HCT116 (cell line): Measurements from ENCODE around the gene DNASE2B. TPM values are rescaled to one million over a fixed set of nuclear protein-coding genes. Genes with fewer than 3 reads are reported as not detected.

Experiments used
- ATAC-seq: fragments of 200-7000 bp; cut with Tn5 transposase; 2 replicates; pipeline ENCODE4 v1.9.1; 2020; ENCODE audit warnings: mild to moderate bottlenecking, moderate library complexity
- BruUV-seq: library from RNA; stranded (reverse); fragments of 400-500 nt; replicated peaks from 2 replicates; lab custom pipeline; 2021; lab: Mats Ljungman, UMichigan
- CTCF ChIA-PET: fragments of 300-600 bp; sonication (Branson Sonifier 250); formaldehyde crosslinking; loops from one replicate; lab custom pipeline; 2021; ENCODE audit warnings: antibody characterized with exemption; lab: Charles Lee
- POLR2A ChIA-PET: fragments of 300-600, 350-600 bp; sonication (Branson Sonifier 250); formaldehyde crosslinking; loops from one replicate; lab custom pipeline; 2021; ENCODE audit warnings: antibody characterized with exemption; lab: Charles Lee
- RAD21 ChIA-PET, 2 experiments: fragments of 300-600 bp; sonication (Branson Sonifier 250); formaldehyde crosslinking; loops; one replicate each; lab custom pipeline; 2023; ENCODE audit warnings: low total read pairs in 2 of 2; ENCODE audit not compliant: uncharacterized antibody in 2 of 2, unreplicated experiment in 2 of 2, low non-redundant PET in 1 of 2; lab: Charles Lee
- DNase-seq: peaks from one replicate; pipeline ENCODE4 v3.0.0-alpha.2; 2010; ENCODE audit warnings: low read depth, low spot score
- H2AFZ ChIP-seq: fragments of 200-600 bp; shearing (Covaris generic), sonication (generic); 2 replicates; pipeline ENCODE4 v1.6.1; 2017; ENCODE audit warnings: low read depth, mixed run types, mixed read lengths, antibody characterized with exemption, low read length; ENCODE audit not compliant: poor library complexity, severe bottlenecking
- H3K27ac ChIP-seq: 2 replicates; pipeline ENCODE4 v1.5.1; 2012; ENCODE audit warnings: low read depth, low read length
- H3K27me3 ChIP-seq: fragments of 200-600 bp; sonication (generic); 2 replicates; pipeline ENCODE4 v1.6.1; 2016; ENCODE audit warnings: mixed run types, low read length, mixed read lengths; ENCODE audit not compliant: insufficient read depth
- H3K36me3 ChIP-seq, 2 experiments: fragments of 200-500 bp in 1 of 2; fragments of 200-600 bp in 1 of 2; sonication (Bioruptor generic) in 1 of 2; sonication (generic) in 1 of 2; 2 replicates each; pipeline versions ENCODE4 v1.5.1 to v1.6.1; 2014 to 2016; ENCODE audit warnings: low read length in 2 of 2, inconsistent platforms in 1 of 2, mixed read lengths in 1 of 2, mixed run types in 1 of 2; ENCODE audit not compliant: insufficient read depth in 2 of 2, control insufficient read depth in 1 of 2
- H3K4me1 ChIP-seq, 2 experiments: fragments of 200-600 bp in 1 of 2; sonication (generic) in 1 of 2; 2 replicates each; pipeline versions ENCODE4 v1.5.1 to v1.6.1; 2012 to 2017; ENCODE audit warnings: low read length in 2 of 2, inconsistent platforms in 1 of 2, mild to moderate bottlenecking in 1 of 2, mixed read lengths in 1 of 2, mixed run types in 1 of 2, moderate library complexity in 1 of 2; ENCODE audit not compliant: insufficient read depth in 2 of 2, control insufficient read depth in 1 of 2
- H3K4me2 ChIP-seq: fragments of 200-600 bp; sonication (generic); 2 replicates; pipeline ENCODE4 v1.6.1; 2017; ENCODE audit warnings: mixed run types, low read length, mixed read lengths
- H3K4me3 ChIP-seq, 2 experiments: fragments of 200-600 bp in 1 of 2; sonication (generic) in 1 of 2; replicated peaks in 1 of 2; 2 replicates each; pipeline ENCODE4 v1.5.1; 2011 to 2016; ENCODE audit warnings: low read length in 2 of 2, control low read depth in 1 of 2, low read depth in 1 of 2, mild to moderate bottlenecking in 1 of 2, mixed read lengths in 1 of 2, mixed run types in 1 of 2
- H3K79me2 ChIP-seq: fragments of 200-600 bp; sonication (generic); 2 replicates; pipeline ENCODE4 v1.6.1; 2017; ENCODE audit warnings: mild to moderate bottlenecking, mixed run types, low read length, moderate library complexity, mixed read lengths; ENCODE audit not compliant: insufficient read depth
- H3K9ac ChIP-seq: fragments of 200-600 bp; sonication (generic); 2 replicates; pipeline ENCODE4 v1.6.1; 2016; ENCODE audit warnings: low read length, mixed read lengths
- H3K9me2 ChIP-seq: fragments of 200-600 bp; sonication (generic), shearing (Covaris generic); 2 replicates; pipeline ENCODE4 v1.6.1; 2017; ENCODE audit warnings: mixed run types, mild to moderate bottlenecking, moderate library complexity; ENCODE audit not compliant: insufficient read depth
- H3K9me3 ChIP-seq, 2 experiments: fragments of 200-500 bp in 1 of 2; fragments of 200-600 bp in 1 of 2; sonication (Bioruptor generic) in 1 of 2; sonication (generic) in 1 of 2; 2 replicates each; pipeline ENCODE4 v1.6.1; 2014 to 2017; ENCODE audit warnings: low read length in 2 of 2, mixed read lengths in 2 of 2, inconsistent platforms in 1 of 2, low read depth in 1 of 2, mild to moderate bottlenecking in 1 of 2, mixed run types in 1 of 2, moderate library complexity in 1 of 2; ENCODE audit not compliant: control insufficient read depth in 1 of 2, insufficient read depth in 1 of 2
- H4K20me1 ChIP-seq: fragments of 200-600 bp; sonication (generic), shearing (Covaris generic); 2 replicates; pipeline ENCODE4 v1.6.1; 2017; ENCODE audit warnings: mixed run types, mild to moderate bottlenecking, moderate library complexity; ENCODE audit not compliant: insufficient read depth
- ATF3 ChIP-seq: IDR thresholded peaks from 2 replicates; pipeline ENCODE4 v1.6.1; 2012
- CEBPB ChIP-seq: IDR thresholded peaks from 2 replicates; pipeline ENCODE4 v1.6.1; 2012; ENCODE audit warnings: low read depth
- CTCF ChIP-seq, 3 experiments: fragments of 200-600 bp in 1 of 3; sonication (generic) in 1 of 3; IDR thresholded peaks in 2 of 3; conservative IDR thresholded peaks in 1 of 3; 2 replicates each; pipeline ENCODE4 v1.5.1; 2012 to 2017; ENCODE audit warnings: low read depth in 2 of 3, low read length in 2 of 3, antibody characterized with exemption in 1 of 3, borderline replicate concordance in 1 of 3, control low read depth in 1 of 3, mild to moderate bottlenecking in 1 of 3, mixed read lengths in 1 of 3, mixed run types in 1 of 3, moderate library complexity in 1 of 3; ENCODE audit not compliant: insufficient read depth in 1 of 3
- EGR1 ChIP-seq: IDR thresholded peaks from 2 replicates; pipeline ENCODE4 v1.6.1; 2012; ENCODE audit warnings: low read depth
- EZH2 ChIP-seq: fragments of 200-600 bp; sonication (generic); IDR thresholded peaks from 2 replicates; pipeline ENCODE4 v1.6.1; 2017; ENCODE audit warnings: antibody characterized with exemption, mixed run types
- EZH2phosphoT487 ChIP-seq: fragments of 200-600 bp; IDR thresholded peaks from 2 replicates; pipeline ENCODE4 v1.6.1; 2018; ENCODE audit warnings: antibody characterized with exemption, borderline replicate concordance
- JUND ChIP-seq: IDR thresholded peaks from 2 replicates; pipeline ENCODE4 v1.6.1; 2012
- MAX ChIP-seq: IDR thresholded peaks from 2 replicates; pipeline ENCODE4 v1.6.1; 2012
- RAD21 ChIP-seq: IDR thresholded peaks from 2 replicates; pipeline ENCODE4 v1.6.1; 2012; ENCODE audit warnings: low read depth, mild to moderate bottlenecking
- REST ChIP-seq: IDR thresholded peaks from 2 replicates; pipeline ENCODE4 v1.6.1; 2012; ENCODE audit warnings: low read depth
- SIN3A ChIP-seq: IDR thresholded peaks from 2 replicates; pipeline ENCODE4 v1.6.1; 2012; ENCODE audit warnings: low read depth
- SP1 ChIP-seq: IDR thresholded peaks from 2 replicates; pipeline ENCODE4 v1.6.1; 2012; ENCODE audit warnings: low read depth
- SRF ChIP-seq: IDR thresholded peaks from 2 replicates; pipeline ENCODE4 v1.6.1; 2012; ENCODE audit warnings: low read depth
- TCF7L2 ChIP-seq: IDR thresholded peaks from 2 replicates; pipeline ENCODE4 v1.7.0; 2011; ENCODE audit warnings: borderline replicate concordance, inconsistent platforms; ENCODE audit not compliant: insufficient read depth, insufficient read length; ENCODE audit errors: extremely low read depth
- ZBTB33 ChIP-seq: IDR thresholded peaks from 2 replicates; pipeline ENCODE4 v1.6.1; 2011; ENCODE audit warnings: mild to moderate bottlenecking, low read length, moderate library complexity; ENCODE audit not compliant: insufficient replicate concordance; ENCODE audit errors: extremely low read depth
- ZNF274 ChIP-seq: fragments of 200-500 bp; sonication (Bioruptor generic); IDR thresholded peaks from 2 replicates; pipeline ENCODE4 v1.6.1; 2014; ENCODE audit warnings: mild to moderate bottlenecking, low read depth, low read length, inconsistent platforms
- intact Hi-C: fragments of 100-400 bp; cut with micrococcal nuclease; formaldehyde crosslinking; loops from 2 replicates; pipeline ENCODE4 v1.10.0; 2022
- total RNA-seq: library from RNA; stranded (reverse); gene quantifications from one replicate; pipeline ENCODE4 v1.2.1, GENCODE V29; 2021; ENCODE audit not compliant: unreplicated experiment

The DNASE2B gene
- total RNA-seq, 1 experiment from 2014 or later, result 0.42 TPM

- CTCF ChIA-PET, result interaction anchor here (0.8 to 4.0 kb wide), 6 partner anchors 9 to 292 kb away, joined by 3 to 29 read pairs (median 3); partner anchors contain the start of gene PRKACB
- intact Hi-C loops, result loop anchor here (1.0 to 5.0 kb wide), 8 partner anchors 69 to 504 kb away; no protein-coding TSS in a partner anchor
- Histone ChIP-seq H3K36me3 (peaks cover 0 to 17% of the 10 kb centered on the region in 2 experiments; a peak in 1 of 4 replicates), H3K9me2 (no peaks in the 10 kb centered on the region), H3K9me3 (peaks cover 0 to 5% of the 10 kb centered on the region in 2 experiments; a peak in 1 of 4 replicates), H3K9ac (peak overlapping the region; percentile 63), H3K27me3 (no peaks in the 10 kb centered on the region), H3K4me2 (peak overlapping the region; percentile 76), H2AFZ (peak overlapping the region; percentile 34), H3K79me2 (no peaks in the 10 kb centered on the region), H3K4me3 (peak overlapping the region; percentile 2 to 42; a peak in 3 of 4 replicates), H3K4me1 (peaks cover 49 to 66% of the 10 kb centered on the region in 2 experiments), H3K27ac (peak overlapping the region; percentile 95), H4K20me1 (no peaks in the 10 kb centered on the region)
- POLR2A ChIA-PET, result interaction anchor here (0.8 to 1.5 kb wide), 6 partner anchors 14 to 290 kb away, joined by 3 to 4 read pairs (median 3); partner anchors contain the start of genes PRKACB and SPATA1
- BruUV-seq, result TSS peak; percentile 82
- RAD21 ChIA-PET, result interaction anchor here (0.5 to 2.0 kb wide), 4 partner anchors 149 to 292 kb away, joined by 3 to 7 read pairs (median 3); no protein-coding TSS in a partner anchor
- ATAC-seq (peak; percentile 76), DNase-seq (peak; percentile 87)
- TF ChIP-seq SIN3A, result no peak
- no peak for TF ChIP-seq ATF3
- TF ChIP-seq CTCF (IDR thresholded peaks at IDR 0.05 in 2 of 3, conservative IDR thresholded peaks at IDR 0.05 in 1 of 3; ENCODE audit: borderline replicate concordance in 1 of 3, insufficient read depth in 1 of 3, low read depth in 2 of 3, low read length in 2 of 3), result peak; percentile 65 to 86 (median 81)
- TF ChIP-seq MAX, result peak; percentile 48
- TF ChIP-seq JUND, result peak; percentile 22; the same call in 1 of the 2 replicates
- 0 out of 2 replicates have a peak, but pooled peaks have one; percentile 13 for TF ChIP-seq EGR1
- peak; percentile 96 for TF ChIP-seq RAD21
- TF ChIP-seq EZH2, result no peak
- TF ChIP-seq TCF7L2, result no peak
- no peak for TF ChIP-seq EZH2phosphoT487
- TF ChIP-seq ZNF274, result no peak
- 0 out of 2 replicates have a peak, but pooled peaks have one; percentile 21 for TF ChIP-seq CEBPB
- no peak for TF ChIP-seq REST
- no peak for TF ChIP-seq SRF
- TF ChIP-seq ZBTB33, result no peak
- peak; percentile 10 for TF ChIP-seq SP1
Observed at GRCh38 chr1:84433258-84434080, 35.2 kb downstream of the DNASE2B start.
